VCaP (cell line): ENCODE measurements around the gene IFITM10.

Experiments
- H3K27ac ChIP-seq: fragments of 450-650 bp; 2 replicates; pipeline ENCODE4 v1.5.1; 2017
- TF ChIP-seq, protein P1 (sequence below): fragments of 450-650 bp; conservative IDR thresholded peaks from 2 replicates; pipeline ENCODE4 v1.5.1; 2017; ENCODE audit warnings: mild to moderate bottlenecking, moderate library complexity

The IFITM10 gene

DNA sequence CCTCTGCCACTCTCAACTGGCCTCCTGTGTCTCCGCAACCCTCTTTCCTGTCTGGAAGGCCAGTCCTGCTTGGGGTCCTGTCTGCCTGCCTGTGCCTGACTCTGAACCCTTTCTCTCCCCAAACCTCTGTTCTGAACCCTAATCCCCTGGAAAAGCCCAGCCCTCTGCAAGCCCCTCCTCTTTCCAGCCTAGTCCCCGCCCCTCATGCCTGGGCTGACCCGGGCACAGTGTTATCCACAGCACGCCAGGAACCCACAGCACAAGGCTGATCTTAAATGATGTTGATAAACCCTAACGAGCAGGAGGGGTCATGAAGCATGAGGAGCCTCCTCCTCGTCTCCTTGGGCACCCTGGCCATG is at the start of gene IFITM10:
IFITM10 (minus strand) TSS at position 115 of the 359 bp plus-strand sequence. CDS start 153 bp downstream, outside the sequence.
- no peak within 1 kb of the TSS for H3K27ac ChIP-seq
- TF ChIP-seq, protein P1, sequence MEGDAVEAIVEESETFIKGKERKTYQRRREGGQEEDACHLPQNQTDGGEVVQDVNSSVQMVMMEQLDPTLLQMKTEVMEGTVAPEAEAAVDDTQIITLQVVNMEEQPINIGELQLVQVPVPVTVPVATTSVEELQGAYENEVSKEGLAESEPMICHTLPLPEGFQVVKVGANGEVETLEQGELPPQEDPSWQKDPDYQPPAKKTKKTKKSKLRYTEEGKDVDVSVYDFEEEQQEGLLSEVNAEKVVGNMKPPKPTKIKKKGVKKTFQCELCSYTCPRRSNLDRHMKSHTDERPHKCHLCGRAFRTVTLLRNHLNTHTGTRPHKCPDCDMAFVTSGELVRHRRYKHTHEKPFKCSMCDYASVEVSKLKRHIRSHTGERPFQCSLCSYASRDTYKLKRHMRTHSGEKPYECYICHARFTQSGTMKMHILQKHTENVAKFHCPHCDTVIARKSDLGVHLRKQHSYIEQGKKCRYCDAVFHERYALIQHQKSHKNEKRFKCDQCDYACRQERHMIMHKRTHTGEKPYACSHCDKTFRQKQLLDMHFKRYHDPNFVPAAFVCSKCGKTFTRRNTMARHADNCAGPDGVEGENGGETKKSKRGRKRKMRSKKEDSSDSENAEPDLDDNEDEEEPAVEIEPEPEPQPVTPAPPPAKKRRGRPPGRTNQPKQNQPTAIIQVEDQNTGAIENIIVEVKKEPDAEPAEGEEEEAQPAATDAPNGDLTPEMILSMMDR: no peak

- TF ChIP-seq, protein P1: no peak
- H3K27ac ChIP-seq: no peak overlapping the region
These were observed 47.2 kb upstream of the IFITM10 start for GRCh38 chr11:1797391-1798125.

- no peak overlapping the region for H3K27ac ChIP-seq
- TF ChIP-seq, protein P1: no peak
These were observed 46.1 kb upstream of the IFITM10 start for GRCh38 chr11:1796413-1797011.

GRCh38 chr11:1793081-1793480 is 42.7 kb upstream of the IFITM10 start:
- H3K27ac ChIP-seq: no peak overlapping the region
- TF ChIP-seq, protein P1: no peak

- TF ChIP-seq, protein P1: no peak
- H3K27ac ChIP-seq: no peak overlapping the region
These were observed 42.1 kb upstream of the IFITM10 start for GRCh38 chr11:1792461-1792860.

DNA sequence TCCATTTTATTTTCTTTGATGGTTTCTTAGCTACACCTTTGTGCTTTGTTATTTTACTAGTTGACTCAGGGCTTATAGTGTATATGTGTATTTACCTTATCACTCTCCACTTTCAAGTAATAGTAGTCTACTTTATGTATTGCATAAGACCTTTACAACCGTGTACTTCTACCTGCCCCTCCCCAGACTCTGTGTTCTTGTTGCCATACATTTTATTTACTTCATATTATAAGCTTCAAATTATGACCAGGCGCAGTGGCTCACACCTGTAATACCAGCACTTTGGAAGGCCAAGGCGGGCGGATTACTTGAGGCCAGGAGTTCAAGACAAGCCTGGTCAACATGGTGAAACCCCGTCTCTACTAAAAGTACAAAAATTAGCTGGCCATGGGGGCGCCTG is 41.5 kb upstream of the IFITM10 start:
- H3K27ac ChIP-seq: no peak overlapping the region
- TF ChIP-seq, protein P1: no peak

- TF ChIP-seq, protein P1: no peak
- H3K27ac ChIP-seq: no peak overlapping the region
These were observed 36.1 kb upstream of the IFITM10 start for GRCh38 chr11:1786466-1786865.
